ENCODE measurements around the gene GABRD.

- TF ChIP-seq PKNOX1 (IDR thresholded peaks at IDR 0.05) (no peak), FOS (IDR thresholded peaks at IDR 0.05; ENCODE audit: borderline replicate concordance, extremely low read depth, insufficient read length) (no peak), POLR2A (IDR thresholded peaks at IDR 0.05; ENCODE audit: low read depth, low read length) (no peak), SIN3A (IDR thresholded peaks at IDR 0.05; ENCODE audit: low read depth, low read length) (no peak), CREB1 (IDR thresholded peaks at IDR 0.05; ENCODE audit: low read depth) (no peak), FOXK2 (IDR thresholded peaks at IDR 0.05) (no peak), RAD21 (IDR thresholded peaks at IDR 0.05; ENCODE audit: insufficient read depth, low read depth, low read length) (no peak), POLR2AphosphoS5 (IDR thresholded peaks at IDR 0.05; ENCODE audit: low read length) (no peak), E2F8 (IDR thresholded peaks at IDR 0.05; ENCODE audit: low read depth, partially characterized antibody) (no peak), SIX5 (IDR thresholded peaks at IDR 0.05; ENCODE audit: low read depth, low read length, severe bottlenecking) (no peak), CBX5 (IDR thresholded peaks at IDR 0.05; ENCODE audit: low read depth) (no peak)
- TF ChIP-seq, protein P1, sequence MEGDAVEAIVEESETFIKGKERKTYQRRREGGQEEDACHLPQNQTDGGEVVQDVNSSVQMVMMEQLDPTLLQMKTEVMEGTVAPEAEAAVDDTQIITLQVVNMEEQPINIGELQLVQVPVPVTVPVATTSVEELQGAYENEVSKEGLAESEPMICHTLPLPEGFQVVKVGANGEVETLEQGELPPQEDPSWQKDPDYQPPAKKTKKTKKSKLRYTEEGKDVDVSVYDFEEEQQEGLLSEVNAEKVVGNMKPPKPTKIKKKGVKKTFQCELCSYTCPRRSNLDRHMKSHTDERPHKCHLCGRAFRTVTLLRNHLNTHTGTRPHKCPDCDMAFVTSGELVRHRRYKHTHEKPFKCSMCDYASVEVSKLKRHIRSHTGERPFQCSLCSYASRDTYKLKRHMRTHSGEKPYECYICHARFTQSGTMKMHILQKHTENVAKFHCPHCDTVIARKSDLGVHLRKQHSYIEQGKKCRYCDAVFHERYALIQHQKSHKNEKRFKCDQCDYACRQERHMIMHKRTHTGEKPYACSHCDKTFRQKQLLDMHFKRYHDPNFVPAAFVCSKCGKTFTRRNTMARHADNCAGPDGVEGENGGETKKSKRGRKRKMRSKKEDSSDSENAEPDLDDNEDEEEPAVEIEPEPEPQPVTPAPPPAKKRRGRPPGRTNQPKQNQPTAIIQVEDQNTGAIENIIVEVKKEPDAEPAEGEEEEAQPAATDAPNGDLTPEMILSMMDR (IDR thresholded peaks at IDR 0.05 in 2 of 3, conservative IDR thresholded peaks at IDR 0.05 in 1 of 3; ENCODE audit: control insufficient read depth in 2 of 3, extremely low read depth in 1 of 3, insufficient read depth in 1 of 3, low read depth in 3 of 3, low read length in 3 of 3): no peak
Observed at GRCh38 chr1:2014741-2015735, 4.1 kb upstream of the GABRD start.

Measured in GM12878 (cell line).